OCI-LY3 (cell line): ENCODE measurements around the gene MACO1.

Source experiments
- CTCF ChIP-seq: fragments of 200-600, 300-600 bp; sonication (generic); IDR thresholded peaks from 2 replicates; pipeline ENCODE4 v1.5.1; 2014; ENCODE audit warnings: antibody characterized with exemption, low read length, low read depth
- EZH2phosphoT487 ChIP-seq: fragments of 200-600 bp; shearing (Covaris generic); IDR thresholded peaks from 2 replicates; pipeline ENCODE4 v1.6.1; 2018; ENCODE audit warnings: antibody characterized with exemption, mixed run types, low read depth

- TF ChIP-seq CTCF (no peak), EZH2phosphoT487 (no peak)
Measured at GRCh38 chr1:25502957-25503356, 72.3 kb downstream of the MACO1 start.
